ENCODE measurements around the gene ALDH4A1.

DNA sequence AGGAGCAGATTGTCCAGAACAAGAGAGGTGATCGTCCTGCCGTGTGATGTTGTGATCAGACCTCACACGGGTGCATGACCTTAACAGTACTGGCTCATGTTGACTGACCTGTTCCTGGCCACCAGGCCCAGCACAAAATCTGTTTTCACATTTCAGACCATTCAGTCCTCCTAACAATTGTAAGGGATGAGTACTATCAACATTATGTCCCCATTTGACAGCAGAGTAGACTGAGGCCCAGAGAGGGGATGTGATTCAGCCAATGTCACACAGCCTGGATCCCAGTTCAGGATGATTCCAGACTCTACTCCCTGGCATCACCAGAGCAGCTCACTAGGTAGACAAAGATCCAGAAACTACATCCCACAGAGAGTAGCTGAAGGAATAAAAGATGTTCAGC, 35.5 kb downstream of the ALDH4A1 start:
- TF ChIP-seq CTCF (IDR thresholded peaks at IDR 0.05) (no peak), POLR2A (IDR thresholded peaks at IDR 0.05) (no peak)
